Body of pancreas (tissue), 4 donors: ENCODE results near the gene ANKRD34B. TPM values are rescaled to one million over a fixed set of nuclear protein-coding genes. Genes with fewer than 3 reads are reported as not detected.
"Not testable (repeated sequence)": the region's sequence is repeated elsewhere in the genome, so short reads cannot be mapped to it uniquely, and the experiment has no call there.

Experiments used
- ATAC-seq: fragments of 150-250 bp; one replicate; pipeline ENCODE4 v1.9.1; 2016
- DNase-seq, 4 donors: peaks; one replicate each; pipeline ENCODE4 v3.0.0-alpha.2; 2019
- H3K27ac ChIP-seq, 4 donors: fragments of 200-600 bp; sonication (generic); 1 replicate in 3 of 4; 2 replicates in 1 of 4; pipeline versions ENCODE4 v1.5.1 to v1.6.1; 2016 to 2019; ENCODE audit warnings: mild to moderate bottlenecking in 1 of 4, mixed read lengths in 1 of 4, moderate library complexity in 1 of 4
- H3K27me3 ChIP-seq, 2 donors: fragments of 200-600 bp; sonication (generic); one replicate each; pipeline ENCODE4 v1.6.0; 2016; ENCODE audit warnings: mild to moderate bottlenecking in 1 of 2
- H3K36me3 ChIP-seq, 2 donors: fragments of 200-600 bp; sonication (generic); replicated peaks in 1 of 2; 2 replicates each; pipeline ENCODE4 v1.5.1; 2016; ENCODE audit warnings: low read depth in 2 of 2; ENCODE audit not compliant: insufficient read depth in 1 of 2
- H3K4me1 ChIP-seq: fragments of 200-600 bp; sonication (generic); one replicate; pipeline ENCODE4 v1.6.0; 2016
- H3K4me3 ChIP-seq, 2 donors: fragments of 200-600 bp; sonication (generic); 1 replicate in 1 of 2; 2 replicates in 1 of 2; pipeline ENCODE4 v1.5.1; 2016 to 2019
- H3K9me3 ChIP-seq, 3 donors: fragments of 200-600 bp; sonication (generic); 1 replicate in 2 of 3; 2 replicates in 1 of 3; pipeline ENCODE4 v1.5.1; 2016
- CTCF ChIP-seq, 7 experiments: fragments of 450-650 bp in 4 of 7; fragments of 200-600 bp in 3 of 7; sonication (generic) in 3 of 7; IDR thresholded peaks; one replicate each; pipeline ENCODE4 v1.5.1; 2016 to 2019; ENCODE audit warnings: antibody characterized with exemption in 7 of 7
- POLR2A ChIP-seq, 3 donors: fragments of 450-650 bp; IDR thresholded peaks; one replicate each; pipeline ENCODE4 v1.6.1; 2016; ENCODE audit warnings: antibody characterized with exemption in 3 of 3, mild to moderate bottlenecking in 2 of 3
- WGBS, 2 donors: methylation state at CpG; one replicate each; pipeline ENCODE4 v1.1.5; 2017; 5-methylcytosine and 5-hydroxymethylcytosine counted together
- intact Hi-C: fragments of 100-400 bp; cut with DNase I; formaldehyde crosslinking; loops from one replicate; pipeline ENCODE4 v1.15.1; 2023
- total RNA-seq, 2 donors: library from RNA; depleted of rRNA; stranded (reverse); fragments of >200 nt; gene quantifications; one replicate each; pipeline ENCODE4 v1.1.0, GENCODE V29; 2016

Gene ANKRD34B
- total RNA-seq, 2 donors from 2014 or later = not detected

- 53 to 76% methylated on average over 4 to 5 of the region's 5 CpGs for WGBS, 2 donors
- no peak for TF ChIP-seq CTCF (IDR thresholded peaks at IDR 0.05)
- no peak for TF ChIP-seq POLR2A (IDR thresholded peaks at IDR 0.05)
- intact Hi-C loops = no loop called here
- DNase-seq (no peak), ATAC-seq (no peak)
- Histone ChIP-seq H3K4me1 (no peaks in the 10 kb centered on the region), H3K4me3 (no peak overlapping the region), H3K27me3 (no peaks in the 10 kb centered on the region), H3K27ac (no peak overlapping the region), H3K9me3 (no peaks in the 10 kb centered on the region), H3K36me3 (no peaks in the 10 kb centered on the region)
Measured at GRCh38 chr5:80590766-80591165, 20.7 kb upstream of the ANKRD34B start.

- WGBS, 2 donors = 86 to 89% methylated on average over 8 of the region's 8 CpGs
- no peak overlapping the region for H3K4me3 ChIP-seq
- no peak for ATAC-seq
- H3K27ac ChIP-seq = no peak overlapping the region
- TF ChIP-seq CTCF (IDR thresholded peaks at IDR 0.05) (no peak), POLR2A (IDR thresholded peaks at IDR 0.05) (no peak)
- no peaks in the 10 kb centered on the region for H3K9me3 ChIP-seq
- intact Hi-C loops = no loop called here
- H3K27me3 ChIP-seq = no peaks in the 10 kb centered on the region
- DNase-seq = no peak
- H3K36me3 ChIP-seq = no peaks in the 10 kb centered on the region
- H3K4me1 ChIP-seq = no peaks in the 10 kb centered on the region
Measured at GRCh38 chr5:80588858-80589540, 18.9 kb upstream of the ANKRD34B start.

GRCh38 chr5:80584770-80585169 is 14.7 kb upstream of the ANKRD34B start:
- no peak overlapping the region for H3K27ac ChIP-seq
- no peak for DNase-seq
- WGBS, 2 donors = 77 to 82% methylated on average over 6 of the region's 6 CpGs
- H3K4me1 ChIP-seq = no peaks in the 10 kb centered on the region
- H3K9me3 ChIP-seq = no peaks in the 10 kb centered on the region
- H3K4me3 ChIP-seq = no peak overlapping the region
- H3K36me3 ChIP-seq = no peaks in the 10 kb centered on the region
- H3K27me3 ChIP-seq = no peaks in the 10 kb centered on the region
- intact Hi-C loops = no loop called here
- ATAC-seq = no peak
- TF ChIP-seq POLR2A (IDR thresholded peaks at IDR 0.05) = no peak
- TF ChIP-seq CTCF (IDR thresholded peaks at IDR 0.05) = no peak

- H3K4me1 ChIP-seq, H3K27ac ChIP-seq, H3K9me3 ChIP-seq, DNase-seq, H3K4me3 ChIP-seq, intact Hi-C loops, ATAC-seq, H3K36me3 ChIP-seq, H3K27me3 ChIP-seq: not testable (repeated sequence)
- 68 to 76% methylated on average over 3 of the region's 3 CpGs for WGBS, 2 donors
Measured at GRCh38 chr5:80580291-80580690, 10.2 kb upstream of the ANKRD34B start.

GRCh38 chr5:80579050-80579449 is 9.0 kb upstream of the ANKRD34B start:
- no peak for DNase-seq
- H3K27ac ChIP-seq = no peak overlapping the region
- H3K36me3 ChIP-seq = no peaks in the 10 kb centered on the region
- 94 to 97% methylated on average over 2 of the region's 2 CpGs for WGBS, 2 donors
- TF ChIP-seq CTCF (IDR thresholded peaks at IDR 0.05) = no peak
- TF ChIP-seq POLR2A (IDR thresholded peaks at IDR 0.05) = no peak
- no peak overlapping the region for H3K4me3 ChIP-seq
- H3K27me3 ChIP-seq = no peaks in the 10 kb centered on the region
- H3K9me3 ChIP-seq = no peaks in the 10 kb centered on the region
- ATAC-seq = no peak
- H3K4me1 ChIP-seq = no peaks in the 10 kb centered on the region
- intact Hi-C loops = no loop called here
